HCT116 (cell line): ENCODE data around the gene ZNF512. TPM values are rescaled to one million over a fixed set of nuclear protein-coding genes. Genes with fewer than 3 reads are reported as not detected.

Experiments used
- ATAC-seq: fragments of 200-7000 bp; cut with Tn5 transposase; 2 replicates; pipeline ENCODE4 v1.9.1; 2020; ENCODE audit warnings: mild to moderate bottlenecking, moderate library complexity
- BruUV-seq: library from RNA; stranded (reverse); fragments of 400-500 nt; replicated peaks from 2 replicates; lab custom pipeline; 2021; lab: Mats Ljungman, UMichigan
- CTCF ChIA-PET: fragments of 300-600 bp; sonication (Branson Sonifier 250); formaldehyde crosslinking; loops from one replicate; lab custom pipeline; 2021; ENCODE audit warnings: antibody characterized with exemption; lab: Charles Lee
- POLR2A ChIA-PET: fragments of 300-600, 350-600 bp; sonication (Branson Sonifier 250); formaldehyde crosslinking; loops from one replicate; lab custom pipeline; 2021; ENCODE audit warnings: antibody characterized with exemption; lab: Charles Lee
- RAD21 ChIA-PET, 2 experiments: fragments of 300-600 bp; sonication (Branson Sonifier 250); formaldehyde crosslinking; loops; one replicate each; lab custom pipeline; 2023; ENCODE audit warnings: low total read pairs in 2 of 2; ENCODE audit not compliant: uncharacterized antibody in 2 of 2, unreplicated experiment in 2 of 2, low non-redundant PET in 1 of 2; lab: Charles Lee
- DNase-seq: peaks from one replicate; pipeline ENCODE4 v3.0.0-alpha.2; 2010; ENCODE audit warnings: low read depth, low spot score
- H2AFZ ChIP-seq: fragments of 200-600 bp; shearing (Covaris generic), sonication (generic); 2 replicates; pipeline ENCODE4 v1.6.1; 2017; ENCODE audit warnings: low read depth, mixed run types, mixed read lengths, antibody characterized with exemption, low read length; ENCODE audit not compliant: poor library complexity, severe bottlenecking
- H3K27ac ChIP-seq: 2 replicates; pipeline ENCODE4 v1.5.1; 2012; ENCODE audit warnings: low read depth, low read length
- H3K27me3 ChIP-seq: fragments of 200-600 bp; sonication (generic); 2 replicates; pipeline ENCODE4 v1.6.1; 2016; ENCODE audit warnings: mixed run types, low read length, mixed read lengths; ENCODE audit not compliant: insufficient read depth
- H3K36me3 ChIP-seq, 2 experiments: fragments of 200-500 bp in 1 of 2; fragments of 200-600 bp in 1 of 2; sonication (Bioruptor generic) in 1 of 2; sonication (generic) in 1 of 2; 2 replicates each; pipeline versions ENCODE4 v1.5.1 to v1.6.1; 2014 to 2016; ENCODE audit warnings: low read length in 2 of 2, inconsistent platforms in 1 of 2, mixed read lengths in 1 of 2, mixed run types in 1 of 2; ENCODE audit not compliant: insufficient read depth in 2 of 2, control insufficient read depth in 1 of 2
- H3K4me1 ChIP-seq, 2 experiments: fragments of 200-600 bp in 1 of 2; sonication (generic) in 1 of 2; 2 replicates each; pipeline versions ENCODE4 v1.5.1 to v1.6.1; 2012 to 2017; ENCODE audit warnings: low read length in 2 of 2, inconsistent platforms in 1 of 2, mild to moderate bottlenecking in 1 of 2, mixed read lengths in 1 of 2, mixed run types in 1 of 2, moderate library complexity in 1 of 2; ENCODE audit not compliant: insufficient read depth in 2 of 2, control insufficient read depth in 1 of 2
- H3K4me2 ChIP-seq: fragments of 200-600 bp; sonication (generic); 2 replicates; pipeline ENCODE4 v1.6.1; 2017; ENCODE audit warnings: mixed run types, low read length, mixed read lengths
- H3K4me3 ChIP-seq, 2 experiments: fragments of 200-600 bp in 1 of 2; sonication (generic) in 1 of 2; replicated peaks in 1 of 2; 2 replicates each; pipeline ENCODE4 v1.5.1; 2011 to 2016; ENCODE audit warnings: low read length in 2 of 2, control low read depth in 1 of 2, low read depth in 1 of 2, mild to moderate bottlenecking in 1 of 2, mixed read lengths in 1 of 2, mixed run types in 1 of 2
- H3K79me2 ChIP-seq: fragments of 200-600 bp; sonication (generic); 2 replicates; pipeline ENCODE4 v1.6.1; 2017; ENCODE audit warnings: mild to moderate bottlenecking, mixed run types, low read length, moderate library complexity, mixed read lengths; ENCODE audit not compliant: insufficient read depth
- H3K9ac ChIP-seq: fragments of 200-600 bp; sonication (generic); 2 replicates; pipeline ENCODE4 v1.6.1; 2016; ENCODE audit warnings: low read length, mixed read lengths
- H3K9me2 ChIP-seq: fragments of 200-600 bp; sonication (generic), shearing (Covaris generic); 2 replicates; pipeline ENCODE4 v1.6.1; 2017; ENCODE audit warnings: mixed run types, mild to moderate bottlenecking, moderate library complexity; ENCODE audit not compliant: insufficient read depth
- H3K9me3 ChIP-seq, 2 experiments: fragments of 200-500 bp in 1 of 2; fragments of 200-600 bp in 1 of 2; sonication (Bioruptor generic) in 1 of 2; sonication (generic) in 1 of 2; 2 replicates each; pipeline ENCODE4 v1.6.1; 2014 to 2017; ENCODE audit warnings: low read length in 2 of 2, mixed read lengths in 2 of 2, inconsistent platforms in 1 of 2, low read depth in 1 of 2, mild to moderate bottlenecking in 1 of 2, mixed run types in 1 of 2, moderate library complexity in 1 of 2; ENCODE audit not compliant: control insufficient read depth in 1 of 2, insufficient read depth in 1 of 2
- H4K20me1 ChIP-seq: fragments of 200-600 bp; sonication (generic), shearing (Covaris generic); 2 replicates; pipeline ENCODE4 v1.6.1; 2017; ENCODE audit warnings: mixed run types, mild to moderate bottlenecking, moderate library complexity; ENCODE audit not compliant: insufficient read depth
- ATF3 ChIP-seq: IDR thresholded peaks from 2 replicates; pipeline ENCODE4 v1.6.1; 2012
- CBX3 ChIP-seq: IDR thresholded peaks from 2 replicates; pipeline ENCODE4 v1.6.1; 2012; ENCODE audit warnings: low read depth
- CEBPB ChIP-seq: IDR thresholded peaks from 2 replicates; pipeline ENCODE4 v1.6.1; 2012; ENCODE audit warnings: low read depth
- CTCF ChIP-seq, 3 experiments: fragments of 200-600 bp in 1 of 3; sonication (generic) in 1 of 3; IDR thresholded peaks in 2 of 3; conservative IDR thresholded peaks in 1 of 3; 2 replicates each; pipeline ENCODE4 v1.5.1; 2012 to 2017; ENCODE audit warnings: low read depth in 2 of 3, low read length in 2 of 3, antibody characterized with exemption in 1 of 3, borderline replicate concordance in 1 of 3, control low read depth in 1 of 3, mild to moderate bottlenecking in 1 of 3, mixed read lengths in 1 of 3, mixed run types in 1 of 3, moderate library complexity in 1 of 3; ENCODE audit not compliant: insufficient read depth in 1 of 3
- ELF1 ChIP-seq: IDR thresholded peaks from 2 replicates; pipeline ENCODE4 v1.6.1; 2012; ENCODE audit warnings: low read depth, borderline replicate concordance
- EZH2phosphoT487 ChIP-seq: fragments of 200-600 bp; IDR thresholded peaks from 2 replicates; pipeline ENCODE4 v1.6.1; 2018; ENCODE audit warnings: antibody characterized with exemption, borderline replicate concordance
- MAX ChIP-seq: IDR thresholded peaks from 2 replicates; pipeline ENCODE4 v1.6.1; 2012
- POLR2A ChIP-seq: IDR thresholded peaks from 2 replicates; pipeline ENCODE4 v1.7.0; 2011; ENCODE audit warnings: borderline replicate concordance; ENCODE audit not compliant: insufficient read depth, insufficient read length; ENCODE audit errors: extremely low read depth
- REST ChIP-seq: IDR thresholded peaks from 2 replicates; pipeline ENCODE4 v1.6.1; 2012; ENCODE audit warnings: low read depth
- SIN3A ChIP-seq: IDR thresholded peaks from 2 replicates; pipeline ENCODE4 v1.6.1; 2012; ENCODE audit warnings: low read depth
- SP1 ChIP-seq: IDR thresholded peaks from 2 replicates; pipeline ENCODE4 v1.6.1; 2012; ENCODE audit warnings: low read depth
- TCF7L2 ChIP-seq: IDR thresholded peaks from 2 replicates; pipeline ENCODE4 v1.7.0; 2011; ENCODE audit warnings: borderline replicate concordance, inconsistent platforms; ENCODE audit not compliant: insufficient read depth, insufficient read length; ENCODE audit errors: extremely low read depth
- ZBTB33 ChIP-seq: IDR thresholded peaks from 2 replicates; pipeline ENCODE4 v1.6.1; 2011; ENCODE audit warnings: mild to moderate bottlenecking, low read length, moderate library complexity; ENCODE audit not compliant: insufficient replicate concordance; ENCODE audit errors: extremely low read depth
- ZFX ChIP-seq: fragments of 450-650 bp; IDR thresholded peaks from 2 replicates; pipeline ENCODE4 v1.6.1; 2017
- intact Hi-C: fragments of 100-400 bp; cut with micrococcal nuclease; formaldehyde crosslinking; loops from 2 replicates; pipeline ENCODE4 v1.10.0; 2022
- total RNA-seq: library from RNA; stranded (reverse); gene quantifications from one replicate; pipeline ENCODE4 v1.2.1, GENCODE V29; 2021; ENCODE audit not compliant: unreplicated experiment

Gene ZNF512
- total RNA-seq, 1 experiment from 2014 or later = 33.0 TPM

- Histone ChIP-seq H3K4me1 (no peaks in the 10 kb centered on the region), H3K36me3 (no peaks in the 10 kb centered on the region), H3K4me3 (no peak overlapping the region), H3K27me3 (no peaks in the 10 kb centered on the region), H4K20me1 (no peaks in the 10 kb centered on the region), H3K79me2 (no peaks in the 10 kb centered on the region), H3K9me3 (no peaks in the 10 kb centered on the region), H3K4me2 (no peak overlapping the region), H3K9ac (no peak overlapping the region), H3K9me2 (no peaks in the 10 kb centered on the region), H3K27ac (no peak overlapping the region), H2AFZ (no peak overlapping the region)
- TF ChIP-seq POLR2A (no peak), CBX3 (no peak), CTCF (IDR thresholded peaks at IDR 0.05 in 2 of 3, conservative IDR thresholded peaks at IDR 0.05 in 1 of 3; ENCODE audit: borderline replicate concordance in 1 of 3, insufficient read depth in 1 of 3, low read depth in 2 of 3, low read length in 2 of 3) (no peak), EZH2phosphoT487 (no peak), MAX (no peak), ZFX (no peak), SP1 (no peak), CEBPB (no peak), TCF7L2 (no peak), SIN3A (no peak), ZBTB33 (no peak), REST (no peak), ATF3 (no peak), ELF1 (no peak)
- intact Hi-C loops = no loop called here
- ATAC-seq (no peak), DNase-seq (no peak)
- ChIA-PET CTCF (no interaction called here), RAD21 (no interaction called here), POLR2A (no interaction called here)
- no TSS peak for BruUV-seq
Observed at GRCh38 chr2:27549303-27549702, 33.5 kb upstream of the ZNF512 start.
